HEK293T (cell line): ENCODE measurements around the gene MRPS35.

ENCODE experiments used
- CTCF ChIA-PET: fragments of 350-600 bp; formaldehyde crosslinking; extraction: SDS; loops from one replicate; lab custom pipeline; 2021; ENCODE audit warnings: antibody characterized with exemption, inconsistent platforms; lab: Yijun Ruan, JAX
- POLR2A ChIA-PET: fragments of 350-600 bp; formaldehyde crosslinking; extraction: SDS; loops from one replicate; lab custom pipeline; 2020; ENCODE audit warnings: antibody characterized with exemption, inconsistent platforms; lab: Yijun Ruan, JAX
- DNase-seq: peaks from one replicate; pipeline ENCODE4 v3.0.0; 2012; ENCODE audit warnings: mixed read lengths; ENCODE audit errors: extremely low spot score
- ARNT ChIP-seq: fragments of 450-650 bp; IDR thresholded peaks from 2 replicates; pipeline ENCODE4 v1.6.1; 2017; ENCODE audit warnings: mild to moderate bottlenecking
- BHLHE40 ChIP-seq: fragments of 450-650 bp; IDR thresholded peaks from 2 replicates; pipeline ENCODE4 v1.6.1; 2016; ENCODE audit warnings: mild to moderate bottlenecking, moderate library complexity, borderline replicate concordance
- CTBP1 ChIP-seq: fragments of 450-650 bp; IDR thresholded peaks from 2 replicates; pipeline ENCODE4 v1.6.1; 2016; ENCODE audit warnings: borderline replicate concordance
- ELF4 ChIP-seq: fragments of 450-650 bp; IDR thresholded peaks from 2 replicates; pipeline ENCODE4 v1.6.1; 2017; ENCODE audit warnings: antibody characterized with exemption
- FOXA1 ChIP-seq: fragments of 450-650 bp; IDR thresholded peaks from 2 replicates; pipeline ENCODE4 v1.6.1; 2016; ENCODE audit warnings: mild to moderate bottlenecking
- FOXK2 ChIP-seq: fragments of 450-650 bp; IDR thresholded peaks from 2 replicates; pipeline ENCODE4 v1.6.1; 2016; ENCODE audit warnings: mild to moderate bottlenecking
- FOXM1 ChIP-seq: fragments of 450-650 bp; IDR thresholded peaks from 2 replicates; pipeline ENCODE4 v1.6.1; 2017; ENCODE audit warnings: mild to moderate bottlenecking, borderline replicate concordance
- HDGF ChIP-seq: fragments of 450-650 bp; IDR thresholded peaks from 2 replicates; pipeline ENCODE4 v1.6.1; 2017; ENCODE audit warnings: antibody characterized with exemption, borderline replicate concordance
- L3MBTL2 ChIP-seq: fragments of 450-650 bp; conservative IDR thresholded peaks from 2 replicates; pipeline ENCODE4 v1.6.1; 2016; ENCODE audit warnings: mild to moderate bottlenecking
- LEF1 ChIP-seq: fragments of 450-650 bp; IDR thresholded peaks from 2 replicates; pipeline ENCODE4 v1.6.1; 2017; ENCODE audit warnings: mild to moderate bottlenecking, borderline replicate concordance
- NFRKB ChIP-seq: fragments of 450-650 bp; IDR thresholded peaks from 2 replicates; pipeline ENCODE4 v1.6.1; 2016; ENCODE audit warnings: mild to moderate bottlenecking, moderate library complexity
- PKNOX1 ChIP-seq: fragments of 450-650 bp; IDR thresholded peaks from 2 replicates; pipeline ENCODE4 v1.6.1; 2016
- SP1 ChIP-seq: fragments of 450-650 bp; IDR thresholded peaks from 2 replicates; pipeline ENCODE4 v1.6.1; 2017
- SUZ12 ChIP-seq: fragments of 450-650 bp; IDR thresholded peaks from 2 replicates; pipeline ENCODE4 v1.6.1; 2016; ENCODE audit warnings: mild to moderate bottlenecking
- TARDBP ChIP-seq: fragments of 450-650 bp; IDR thresholded peaks from 2 replicates; pipeline ENCODE4 v1.6.1; 2016
- ZNF384 ChIP-seq: fragments of 450-650 bp; IDR thresholded peaks from 2 replicates; pipeline ENCODE4 v1.6.1; 2016

Gene MRPS35

GRCh38 chr12:27751386-27752047, 40.9 kb downstream of the MRPS35 start:
- no peak for DNase-seq
- CTCF ChIA-PET: no interaction called here
- POLR2A ChIA-PET: no interaction called here
- TF ChIP-seq FOXK2: no peak
- TF ChIP-seq FOXA1: no peak
- TF ChIP-seq NFRKB: no peak
- TF ChIP-seq SP1: no peak
- TF ChIP-seq PKNOX1: no peak
- TF ChIP-seq ELF4: no peak
- TF ChIP-seq L3MBTL2: no peak
- no peak for TF ChIP-seq FOXM1
- TF ChIP-seq SUZ12: no peak
- no peak for TF ChIP-seq TARDBP
- TF ChIP-seq ZNF384: no peak
- TF ChIP-seq LEF1: no peak
- no peak for TF ChIP-seq CTBP1
- TF ChIP-seq HDGF: no peak
- TF ChIP-seq BHLHE40: no peak

- TF ChIP-seq PKNOX1 (no peak), CTBP1 (no peak), LEF1 (no peak), FOXK2 (no peak), FOXM1 (no peak), FOXA1 (no peak), L3MBTL2 (no peak), BHLHE40 (no peak), ELF4 (no peak)
- ChIA-PET CTCF (no interaction called here), POLR2A (no interaction called here)
- DNase-seq: no peak
These were observed 44.2 kb downstream of the MRPS35 start for GRCh38 chr12:27754795-27755194.

- DNase-seq: no peak
- no peak for TF ChIP-seq PKNOX1
- no peak for TF ChIP-seq HDGF
- TF ChIP-seq CTBP1: no peak
- TF ChIP-seq L3MBTL2: no peak
- no peak for TF ChIP-seq ELF4
- no peak for TF ChIP-seq ARNT
- TF ChIP-seq FOXM1: no peak
- TF ChIP-seq ZNF384: no peak
- TF ChIP-seq FOXK2: no peak
- no peak for TF ChIP-seq BHLHE40
- TF ChIP-seq TARDBP: no peak
- no peak for TF ChIP-seq LEF1
- TF ChIP-seq SUZ12: no peak
- POLR2A ChIA-PET: interaction anchor here (1.2 kb wide), 1 partner anchor 22 kb away, joined by 3 read pairs; no protein-coding TSS in a partner anchor
- CTCF ChIA-PET: no interaction called here
These were observed 46.1 kb downstream of the MRPS35 start for GRCh38 chr12:27756670-27757195.

- ChIA-PET CTCF (no interaction called here), POLR2A (no interaction called here)
- DNase-seq: no peak
- TF ChIP-seq SP1 (no peak), NFRKB (no peak), FOXK2 (no peak), ZNF384 (no peak), BHLHE40 (no peak), PKNOX1 (no peak), FOXA1 (no peak), L3MBTL2 (no peak), FOXM1 (no peak), TARDBP (no peak), HDGF (no peak), SUZ12 (no peak), LEF1 (no peak), CTBP1 (no peak), ELF4 (no peak), ARNT (no peak)
These were observed 52.1 kb downstream of the MRPS35 start for GRCh38 chr12:27762757-27763156.

GRCh38 chr12:27766587-27766986, 56.0 kb downstream of the MRPS35 start:
- ChIA-PET POLR2A (no interaction called here), CTCF (interaction anchor here (0.6 kb wide), 1 partner anchor 34 kb away, joined by 3 read pairs; no protein-coding TSS in a partner anchor)
- TF ChIP-seq BHLHE40: no peak
- TF ChIP-seq TARDBP: no peak
- TF ChIP-seq ARNT: no peak
- TF ChIP-seq SP1: no peak
- no peak for TF ChIP-seq LEF1
- no peak for TF ChIP-seq PKNOX1
- no peak for TF ChIP-seq L3MBTL2
- TF ChIP-seq ZNF384: no peak
- TF ChIP-seq FOXK2: no peak
- no peak for TF ChIP-seq SUZ12
- TF ChIP-seq CTBP1: no peak
- TF ChIP-seq FOXM1: no peak
- TF ChIP-seq FOXA1: no peak
- no peak for TF ChIP-seq HDGF
- no peak for TF ChIP-seq NFRKB
- no peak for TF ChIP-seq ELF4
- DNase-seq: no peak
